H1 (cell line): ENCODE measurements around the gene ERMN. TPM values are rescaled to one million over a fixed set of nuclear protein-coding genes. Genes with fewer than 3 reads are reported as not detected.
A peak's percentile ranks its signal among the peaks of the same experiment; 100 is the strongest.

Source experiments
- CTCF ChIA-PET: fragments of 300-600 bp; sonication (Branson Sonifier 250); formaldehyde crosslinking; loops from one replicate; lab custom pipeline; 2021; ENCODE audit not compliant: partially characterized antibody; lab: Charles Lee
- POLR2A ChIA-PET: fragments of 300-600 bp; sonication (Branson Sonifier 250); formaldehyde crosslinking; loops from one replicate; lab custom pipeline; 2021; ENCODE audit warnings: inconsistent platforms; ENCODE audit not compliant: partially characterized antibody; lab: Charles Lee
- DNase-seq, 2 experiments: peaks; one replicate each; pipeline versions ENCODE4 v3.0.0 to v3.0.0-alpha.2; 2010 to 2022; ENCODE audit warnings: low spot score in 2 of 2, low read depth in 1 of 2, mixed read lengths in 1 of 2
- FAIRE-seq: peaks from 2 replicates; lab custom pipeline; 2011; peaks lifted over from hg19 to GRCh38; lab: Jason Lieb, UNC
- H2AFZ ChIP-seq: 2 replicates; pipeline ENCODE4 v1.8.1; 2012; ENCODE audit warnings: low read length, inconsistent platforms
- H2AK5ac ChIP-seq: 2 replicates; pipeline ENCODE4 v1.6.1; 2013; ENCODE audit warnings: low read depth, low read length
- H2BK120ac ChIP-seq: replicated peaks from 2 replicates; pipeline ENCODE3; 2013; ENCODE audit warnings: low read depth, low read length, inconsistent platforms
- H2BK12ac ChIP-seq: 2 replicates; pipeline ENCODE4 v1.6.1; 2013; ENCODE audit warnings: low read depth, low read length
- H2BK15ac ChIP-seq: 2 replicates; pipeline ENCODE4 v1.6.1; 2013; ENCODE audit warnings: low read length
- H2BK20ac ChIP-seq: 2 replicates; pipeline ENCODE4 v1.6.1; 2013; ENCODE audit warnings: low read length
- H2BK5ac ChIP-seq: 2 replicates; pipeline ENCODE4 v1.6.1; 2013; ENCODE audit warnings: low read depth, low read length
- H3K14ac ChIP-seq: 2 replicates; pipeline ENCODE4 v1.6.1; 2013; ENCODE audit warnings: inconsistent platforms; ENCODE audit not compliant: insufficient read length
- H3K18ac ChIP-seq: 2 replicates; pipeline ENCODE4 v1.6.1; 2013; ENCODE audit warnings: low read length; ENCODE audit errors: extremely low read depth
- H3K23ac ChIP-seq: 2 replicates; pipeline ENCODE4 v1.6.1; 2013; ENCODE audit warnings: inconsistent platforms; ENCODE audit not compliant: insufficient read length
- H3K23me2 ChIP-seq: 2 replicates; pipeline ENCODE4 v1.6.1; 2013; ENCODE audit warnings: low read depth, low read length
- H3K27ac ChIP-seq: 2 replicates; pipeline ENCODE4 v1.6.1; 2011; ENCODE audit warnings: low read depth, low read length, inconsistent platforms
- H3K27me3 ChIP-seq, 4 experiments: replicated peaks in 1 of 4; 1 replicate in 1 of 4; 2 replicates in 3 of 4; pipeline versions ENCODE4 v1.6.1 to v1.8.1; 2011 to 2013; ENCODE audit warnings: low read length in 3 of 4, mild to moderate bottlenecking in 3 of 4, inconsistent platforms in 2 of 4, mixed read lengths in 2 of 4, moderate library complexity in 1 of 4; ENCODE audit not compliant: control insufficient read depth in 3 of 4, insufficient read depth in 3 of 4; ENCODE audit errors: extremely low read depth in 1 of 4
- H3K36me3 ChIP-seq, 4 experiments: 2 replicates each; pipeline versions ENCODE4 v1.6.1 to v1.8.1; 2011 to 2013; ENCODE audit warnings: mild to moderate bottlenecking in 4 of 4, low read length in 3 of 4, moderate library complexity in 2 of 4, control low read depth in 1 of 4, inconsistent platforms in 1 of 4; ENCODE audit not compliant: insufficient read depth in 4 of 4, control insufficient read depth in 2 of 4
- H3K4ac ChIP-seq: replicated peaks from 2 replicates; pipeline ENCODE3; 2013; ENCODE audit warnings: low read length, low read depth, mixed read lengths, inconsistent platforms; ENCODE audit not compliant: insufficient read length
- H3K4me1 ChIP-seq, 4 experiments: replicated peaks in 1 of 4; 1 replicate in 1 of 4; 2 replicates in 3 of 4; pipeline versions ENCODE4 v1.6.1 to v1.8.1; 2011 to 2013; ENCODE audit warnings: low read length in 3 of 4, inconsistent platforms in 2 of 4, mixed read lengths in 1 of 4; ENCODE audit not compliant: insufficient read depth in 4 of 4, control insufficient read depth in 3 of 4
- H3K4me2 ChIP-seq, 2 experiments: 2 replicates each; pipeline versions ENCODE4 v1.6.1 to v1.8.1; 2011 to 2013; ENCODE audit warnings: low read depth in 2 of 2, low read length in 2 of 2, control low read depth in 1 of 2, inconsistent platforms in 1 of 2, mild to moderate bottlenecking in 1 of 2; ENCODE audit not compliant: insufficient read depth in 1 of 2
- H3K4me3 ChIP-seq, 4 experiments: fragments of 200-600, 300-600 bp in 1 of 4; sonication (generic), shearing (Covaris generic), sonication (Bioruptor Twin) in 1 of 4; 2 replicates each; pipeline versions ENCODE4 v1.5.1 to v1.8.1; 2011 to 2016; ENCODE audit warnings: low read length in 4 of 4, low read depth in 3 of 4, control low read depth in 2 of 4, inconsistent platforms in 2 of 4, mild to moderate bottlenecking in 2 of 4, mixed read lengths in 1 of 4, moderate library complexity in 1 of 4; ENCODE audit not compliant: insufficient read depth in 2 of 4; ENCODE audit errors: extremely low read depth in 1 of 4
- H3K56ac ChIP-seq: replicated peaks from 2 replicates; pipeline ENCODE3; 2013; ENCODE audit warnings: low read depth, mild to moderate bottlenecking, mixed read lengths, low read length, inconsistent platforms; ENCODE audit not compliant: insufficient read length
- H3K79me1 ChIP-seq: 2 replicates; pipeline ENCODE4 v1.6.1; 2013; ENCODE audit warnings: low read depth, low read length, control low read depth
- H3K79me2 ChIP-seq, 2 experiments: 2 replicates each; pipeline versions ENCODE4 v1.6.1 to v1.8.1; 2012 to 2013; ENCODE audit warnings: low read length in 2 of 2, mild to moderate bottlenecking in 2 of 2, inconsistent platforms in 1 of 2; ENCODE audit not compliant: insufficient read depth in 2 of 2, control insufficient read depth in 1 of 2
- H3K9ac ChIP-seq, 4 experiments: replicated peaks in 1 of 4; 1 replicate in 1 of 4; 2 replicates in 3 of 4; pipeline versions ENCODE4 v1.6.1 to v1.8.1; 2011 to 2013; ENCODE audit warnings: low read depth in 3 of 4, low read length in 3 of 4, control low read depth in 2 of 4, mild to moderate bottlenecking in 2 of 4, moderate library complexity in 2 of 4, inconsistent platforms in 1 of 4; ENCODE audit errors: extremely low read depth in 1 of 4
- H3K9me3 ChIP-seq, 2 experiments: 2 replicates each; pipeline versions ENCODE4 v1.6.1 to v1.8.1; 2012 to 2013; ENCODE audit warnings: mild to moderate bottlenecking in 2 of 2, moderate library complexity in 2 of 2, control low read depth in 1 of 2, inconsistent platforms in 1 of 2, low read depth in 1 of 2, low read length in 1 of 2, mixed read lengths in 1 of 2; ENCODE audit not compliant: insufficient read depth in 2 of 2
- H4K20me1 ChIP-seq, 2 experiments: replicated peaks in 1 of 2; 2 replicates each; pipeline versions ENCODE3 to v1.8.1; 2011 to 2013; ENCODE audit warnings: inconsistent platforms in 2 of 2, low read length in 2 of 2, mild to moderate bottlenecking in 1 of 2; ENCODE audit not compliant: insufficient read depth in 2 of 2, control insufficient read depth in 1 of 2
- H4K5ac ChIP-seq: 2 replicates; pipeline ENCODE4 v1.6.1; 2013; ENCODE audit warnings: low read length, low read depth, mixed read lengths, inconsistent platforms; ENCODE audit not compliant: insufficient read length
- H4K8ac ChIP-seq: 2 replicates; pipeline ENCODE4 v1.8.0; 2013; ENCODE audit warnings: mild to moderate bottlenecking, moderate library complexity, low read length, inconsistent platforms; ENCODE audit not compliant: insufficient read depth; ENCODE audit errors: extremely low read depth
- H4K91ac ChIP-seq: replicated peaks from 2 replicates; pipeline ENCODE3; 2013; ENCODE audit warnings: low read length, mixed read lengths, inconsistent platforms; ENCODE audit not compliant: insufficient read length
- GABPA ChIP-seq: IDR thresholded peaks from 2 replicates; pipeline ENCODE4 v1.6.1; 2011; ENCODE audit warnings: mild to moderate bottlenecking, low read length, moderate library complexity, borderline replicate concordance; ENCODE audit not compliant: insufficient read depth
- HDAC2 ChIP-seq, 2 experiments: fragments of 300-600 bp in 1 of 2; sonication (generic) in 1 of 2; IDR thresholded peaks; 2 replicates each; pipeline ENCODE4 v1.6.1; 2011 to 2012; ENCODE audit warnings: low read depth in 2 of 2, low read length in 2 of 2, mild to moderate bottlenecking in 2 of 2, moderate library complexity in 2 of 2, borderline replicate concordance in 1 of 2, inconsistent platforms in 1 of 2
- SAP30 ChIP-seq: fragments of 300-600 bp; sonication (generic); IDR thresholded peaks from 2 replicates; pipeline ENCODE4 v1.7.1; 2012; ENCODE audit warnings: low read length, moderate library complexity, mild to moderate bottlenecking, inconsistent platforms; ENCODE audit not compliant: insufficient read depth, insufficient replicate concordance
- SIN3A ChIP-seq, 2 experiments: IDR thresholded peaks in 1 of 2; conservative IDR thresholded peaks in 1 of 2; 2 replicates each; pipeline ENCODE4 v1.6.1; 2011 to 2012; ENCODE audit warnings: low read length in 2 of 2, improper control_type of control experiment in 1 of 2, low read depth in 1 of 2, mild to moderate bottlenecking in 1 of 2
- TCF12 ChIP-seq: IDR thresholded peaks from 2 replicates; pipeline ENCODE4 v1.6.1; 2011; ENCODE audit warnings: low read depth, mild to moderate bottlenecking, low read length
- WGBS, 2 experiments: shearing (Covaris generic) in 1 of 2; methylation state at CpG; one replicate each; pipeline versions ENCODE4 v1.1.6 to v1.1.7; 2013 to 2015; ENCODE audit warnings: low lambda C conversion rate in 2 of 2, mixed read lengths in 2 of 2, inconsistent platforms in 1 of 2, low coverage in 1 of 2, missing lambda C conversion rate in 1 of 2; ENCODE audit not compliant: insufficient replicate concordance in 2 of 2, insufficient coverage in 1 of 2, insufficient read length in 1 of 2; ENCODE audit errors: extremely low coverage in 1 of 2, missing lambda C conversion rate in 1 of 2; 5-methylcytosine and 5-hydroxymethylcytosine counted together
- polyA plus RNA-seq, 7 experiments: library from polyadenylated mRNA; depleted of rRNA in 3 of 7; stranded (reverse) in 5 of 7; unstranded in 2 of 7; fragments of >200 nt in 5 of 7; fragments of 200-250 nt in 2 of 7; gene quantifications; 1 replicate in 5 of 7; 2 replicates in 1 of 7; 4 replicates in 1 of 7; pipeline versions ENCODE4 v1.2.1 to v1.2.3, GENCODE V29; 2011 to 2013; ENCODE audit warnings: missing spikeins in 2 of 7, mixed read lengths in 2 of 7
- total RNA-seq: library from RNA; stranded (reverse); fragmentation: NEBNext Ultra II Directional; extraction: Animal tissue kit (Norgen Biotek cat#: 25700); gene quantifications from 2 replicates; pipeline ENCODE4 v1.2.1, GENCODE V29; 2021
- TF ChIP-seq, protein P1 (sequence below): IDR thresholded peaks from 2 replicates; pipeline ENCODE4 v1.6.1; 2012; ENCODE audit warnings: inconsistent platforms

Gene ERMN
- total and polyA plus RNA-seq, 2 of the 8 experiments (the other 6 are each of a cell fraction or from before 2014, with no cell fraction given), result 0.11 TPM; not detected in 1

DNA sequence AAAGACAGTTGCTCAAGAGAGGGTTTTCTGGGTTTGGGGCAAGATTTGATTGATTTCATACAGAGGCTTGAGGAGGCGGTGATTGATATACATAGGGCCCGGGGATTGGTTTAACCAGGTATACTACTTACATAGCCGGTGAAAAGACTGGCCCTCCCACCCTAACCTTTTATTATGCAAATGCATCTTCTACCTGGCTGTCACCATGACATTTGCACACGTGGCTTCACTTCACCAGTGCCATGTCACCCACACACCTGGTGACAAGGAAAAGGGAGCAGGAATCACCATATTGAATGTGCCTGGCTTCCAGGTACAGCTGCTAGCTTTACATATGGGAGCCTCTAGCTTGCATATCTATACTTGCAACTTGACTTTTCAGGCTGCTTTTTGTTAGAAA lies 9.7 kb downstream of the ERMN start:
- Histone ChIP-seq H2AFZ (no peak overlapping the region), H3K18ac (no peak overlapping the region), H3K4me3 (no peak overlapping the region), H3K14ac (no peak overlapping the region), H3K27ac (no peak overlapping the region), H2BK5ac (no peak overlapping the region), H3K79me2 (no peaks in the 10 kb centered on the region), H3K23ac (no peak overlapping the region), H3K36me3 (no peaks in the 10 kb centered on the region), H3K4me2 (0 out of 4 replicates have a peak overlapping the region, but pooled peaks of 1 of the 2 experiments have one; percentile 39), H2BK12ac (no peak overlapping the region), H3K79me1 (no peaks in the 10 kb centered on the region), H3K4ac (no peak overlapping the region), H3K56ac (no peak overlapping the region), H2BK15ac (no peak overlapping the region), H2BK20ac (no peak overlapping the region), H3K9me3 (no peaks in the 10 kb centered on the region), H3K27me3 (no peaks in the 10 kb centered on the region), H4K91ac (no peak overlapping the region), H2AK5ac (no peak overlapping the region), H3K23me2 (no peaks in the 10 kb centered on the region), H4K20me1 (no peaks in the 10 kb centered on the region), H4K5ac (no peak overlapping the region), H4K8ac (no peak overlapping the region), H3K4me1 (peaks cover 0 to 3% (median 1%) of the 10 kb centered on the region in 4 experiments; a peak in 2 of 7 replicates), H3K9ac (no peak overlapping the region), H2BK120ac (no peak overlapping the region)
- ChIA-PET CTCF (interaction anchor here (0.8 to 3.0 kb wide), 8 partner anchors 9 to 22 kb away, joined by 3 to 18 read pairs (median 9); partner anchors contain the start of gene ERMN), POLR2A (interaction anchor here (0.6 kb wide), 1 partner anchor 1127 kb away, joined by 3 read pairs; no protein-coding TSS in a partner anchor)
- WGBS, 2 experiments, result 61% methylated on average over 4 of the region's 4 CpGs; no CpG with 5 or more reads in 1 of the 2 experiments
- TF ChIP-seq SAP30 (peak; percentile 94), TCF12 (no peak), GABPA (no peak), SIN3A (conservative IDR thresholded peaks at IDR 0.05 in 1 of 2, IDR thresholded peaks at IDR 0.05 in 1 of 2; ENCODE audit: low read depth in 1 of 2, low read length in 2 of 2) (peak; percentile 98), HDAC2 (IDR thresholded peaks at IDR 0.05; ENCODE audit: borderline replicate concordance in 1 of 2, low read depth in 2 of 2, low read length in 2 of 2) (peak; percentile 42 to 55; a peak in 1 of 4 replicates)
- TF ChIP-seq, protein P1, sequence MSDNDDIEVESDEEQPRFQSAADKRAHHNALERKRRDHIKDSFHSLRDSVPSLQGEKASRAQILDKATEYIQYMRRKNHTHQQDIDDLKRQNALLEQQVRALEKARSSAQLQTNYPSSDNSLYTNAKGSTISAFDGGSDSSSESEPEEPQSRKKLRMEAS, result peak; percentile 94
- FAIRE-seq (no peak), DNase-seq (no peak)
